HL-60 (cell line): ENCODE data around the gene XPO1.

Experiments used
- CTCF ChIP-seq: IDR thresholded peaks from one replicate; pipeline ENCODE4 v1.5.1; 2011; ENCODE audit warnings: low read length, control low read depth, inconsistent platforms; ENCODE audit not compliant: insufficient read depth
- POLR2AphosphoS5 ChIP-seq: IDR thresholded peaks from 2 replicates; pipeline ENCODE4 v1.6.1; 2012; ENCODE audit warnings: low read depth
- TF ChIP-seq, protein P1 (sequence below): IDR thresholded peaks from 2 replicates; pipeline ENCODE4 v1.6.1; 2012; ENCODE audit warnings: low read depth; ENCODE audit not compliant: insufficient replicate concordance

DNA sequence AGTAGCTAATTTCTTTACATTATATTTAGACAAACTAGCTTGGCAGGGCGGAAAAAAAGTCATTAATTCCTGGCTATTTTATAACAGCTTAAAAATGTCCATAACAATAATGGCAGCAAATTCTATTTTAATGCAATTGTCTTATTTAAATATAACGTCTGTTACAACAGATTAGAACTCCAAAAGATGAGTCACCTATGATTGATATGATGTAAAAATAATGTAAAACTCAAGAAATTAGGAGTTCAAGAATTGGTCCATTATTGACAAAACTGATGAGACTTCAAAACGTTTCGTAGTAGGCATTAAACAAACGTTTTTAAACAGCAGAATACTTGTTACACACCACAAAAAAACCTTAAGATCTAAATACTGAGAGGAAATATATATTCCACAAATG lies 2.7 kb downstream of the XPO1 start:
- TF ChIP-seq CTCF (no peak), POLR2AphosphoS5 (no peak)
- TF ChIP-seq, protein P1, sequence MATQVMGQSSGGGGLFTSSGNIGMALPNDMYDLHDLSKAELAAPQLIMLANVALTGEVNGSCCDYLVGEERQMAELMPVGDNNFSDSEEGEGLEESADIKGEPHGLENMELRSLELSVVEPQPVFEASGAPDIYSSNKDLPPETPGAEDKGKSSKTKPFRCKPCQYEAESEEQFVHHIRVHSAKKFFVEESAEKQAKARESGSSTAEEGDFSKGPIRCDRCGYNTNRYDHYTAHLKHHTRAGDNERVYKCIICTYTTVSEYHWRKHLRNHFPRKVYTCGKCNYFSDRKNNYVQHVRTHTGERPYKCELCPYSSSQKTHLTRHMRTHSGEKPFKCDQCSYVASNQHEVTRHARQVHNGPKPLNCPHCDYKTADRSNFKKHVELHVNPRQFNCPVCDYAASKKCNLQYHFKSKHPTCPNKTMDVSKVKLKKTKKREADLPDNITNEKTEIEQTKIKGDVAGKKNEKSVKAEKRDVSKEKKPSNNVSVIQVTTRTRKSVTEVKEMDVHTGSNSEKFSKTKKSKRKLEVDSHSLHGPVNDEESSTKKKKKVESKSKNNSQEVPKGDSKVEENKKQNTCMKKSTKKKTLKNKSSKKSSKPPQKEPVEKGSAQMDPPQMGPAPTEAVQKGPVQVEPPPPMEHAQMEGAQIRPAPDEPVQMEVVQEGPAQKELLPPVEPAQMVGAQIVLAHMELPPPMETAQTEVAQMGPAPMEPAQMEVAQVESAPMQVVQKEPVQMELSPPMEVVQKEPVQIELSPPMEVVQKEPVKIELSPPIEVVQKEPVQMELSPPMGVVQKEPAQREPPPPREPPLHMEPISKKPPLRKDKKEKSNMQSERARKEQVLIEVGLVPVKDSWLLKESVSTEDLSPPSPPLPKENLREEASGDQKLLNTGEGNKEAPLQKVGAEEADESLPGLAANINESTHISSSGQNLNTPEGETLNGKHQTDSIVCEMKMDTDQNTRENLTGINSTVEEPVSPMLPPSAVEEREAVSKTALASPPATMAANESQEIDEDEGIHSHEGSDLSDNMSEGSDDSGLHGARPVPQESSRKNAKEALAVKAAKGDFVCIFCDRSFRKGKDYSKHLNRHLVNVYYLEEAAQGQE, result no peak
